Body of pancreas (tissue), 4 donors: ENCODE data around the gene PIK3CD.

ENCODE experiments used
- POLR2A ChIP-seq, 3 donors: fragments of 450-650 bp; IDR thresholded peaks; one replicate each; pipeline ENCODE4 v1.6.1; 2016; ENCODE audit warnings: antibody characterized with exemption in 3 of 3, mild to moderate bottlenecking in 2 of 3
- TF ChIP-seq, protein P1 (sequence below), 7 experiments: fragments of 450-650 bp in 4 of 7; fragments of 200-600 bp in 3 of 7; sonication (generic) in 3 of 7; IDR thresholded peaks; one replicate each; pipeline ENCODE4 v1.5.1; 2016 to 2019; ENCODE audit warnings: antibody characterized with exemption in 7 of 7

DNA sequence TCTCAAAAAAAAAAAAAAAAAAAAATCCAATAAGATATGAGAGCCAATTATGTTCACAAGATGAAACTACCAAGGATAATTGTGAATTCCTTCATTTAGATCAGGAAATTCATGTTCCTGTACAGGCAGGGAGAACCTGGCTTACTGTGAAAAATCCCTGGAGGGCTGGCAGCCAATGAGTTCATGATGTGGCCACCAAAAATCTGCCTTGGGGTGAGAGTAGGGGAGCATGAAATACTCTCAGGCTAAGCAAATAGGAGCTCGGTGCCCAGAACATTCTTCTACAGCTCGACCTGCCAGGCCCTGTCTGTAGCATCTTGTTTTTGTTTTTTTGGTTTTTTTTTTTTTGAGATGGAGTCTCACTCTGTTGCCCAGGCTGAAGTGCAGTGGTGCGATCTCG is 50.1 kb downstream of the PIK3CD start:
- TF ChIP-seq, protein P1, sequence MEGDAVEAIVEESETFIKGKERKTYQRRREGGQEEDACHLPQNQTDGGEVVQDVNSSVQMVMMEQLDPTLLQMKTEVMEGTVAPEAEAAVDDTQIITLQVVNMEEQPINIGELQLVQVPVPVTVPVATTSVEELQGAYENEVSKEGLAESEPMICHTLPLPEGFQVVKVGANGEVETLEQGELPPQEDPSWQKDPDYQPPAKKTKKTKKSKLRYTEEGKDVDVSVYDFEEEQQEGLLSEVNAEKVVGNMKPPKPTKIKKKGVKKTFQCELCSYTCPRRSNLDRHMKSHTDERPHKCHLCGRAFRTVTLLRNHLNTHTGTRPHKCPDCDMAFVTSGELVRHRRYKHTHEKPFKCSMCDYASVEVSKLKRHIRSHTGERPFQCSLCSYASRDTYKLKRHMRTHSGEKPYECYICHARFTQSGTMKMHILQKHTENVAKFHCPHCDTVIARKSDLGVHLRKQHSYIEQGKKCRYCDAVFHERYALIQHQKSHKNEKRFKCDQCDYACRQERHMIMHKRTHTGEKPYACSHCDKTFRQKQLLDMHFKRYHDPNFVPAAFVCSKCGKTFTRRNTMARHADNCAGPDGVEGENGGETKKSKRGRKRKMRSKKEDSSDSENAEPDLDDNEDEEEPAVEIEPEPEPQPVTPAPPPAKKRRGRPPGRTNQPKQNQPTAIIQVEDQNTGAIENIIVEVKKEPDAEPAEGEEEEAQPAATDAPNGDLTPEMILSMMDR (IDR thresholded peaks at IDR 0.05), result no peak
- no peak for TF ChIP-seq POLR2A (IDR thresholded peaks at IDR 0.05)
